ENCODE results near the gene UBL5.
"Not testable (repeated sequence)": the region's sequence is repeated elsewhere in the genome, so short reads cannot be mapped to it uniquely, and the experiment has no call there.

The UBL5 gene

DNA sequence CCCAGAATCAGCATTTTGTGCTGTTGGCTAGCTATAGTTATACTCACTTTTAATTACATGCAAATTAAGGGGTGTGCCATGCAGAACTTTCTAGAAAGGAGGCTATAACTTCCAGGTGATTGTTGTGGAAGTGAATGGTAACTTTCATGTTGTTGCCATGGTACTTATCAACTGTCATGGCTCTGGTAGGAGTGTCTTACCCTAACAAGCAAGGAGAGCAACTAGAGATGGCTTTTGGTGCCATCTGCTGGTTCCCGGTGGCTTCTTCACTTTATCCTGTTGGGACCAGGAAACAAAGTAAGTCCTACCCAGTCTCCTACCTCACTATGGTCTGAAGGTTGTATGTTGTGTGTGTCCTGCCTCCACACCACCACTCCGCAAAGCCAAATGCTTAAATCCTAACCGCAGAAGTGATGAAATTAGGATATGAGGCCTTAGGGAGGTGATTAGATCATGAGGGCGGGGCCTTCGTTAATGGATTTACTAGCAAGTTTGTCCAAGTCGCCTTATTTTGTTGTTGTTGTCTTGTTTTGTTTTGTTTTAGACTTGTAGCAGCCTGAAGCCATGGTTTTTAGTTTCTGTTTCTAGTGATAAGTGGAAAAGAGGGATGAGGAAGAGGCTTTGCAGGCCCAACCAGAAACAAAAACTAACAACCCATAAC, 31.5 kb upstream of the UBL5 start:
- peak; percentile 60 for ATAC-seq
- Mint-ChIP-seq H3K4me1 (peaks cover 21% of the 10 kb centered on the region), H3K36me3 (ENCODE audit: low read depth) (no peaks in the 10 kb centered on the region), H3K27ac (no peak overlapping the region), H3K4me3 (no peak overlapping the region), H3K9me3 (no peaks in the 10 kb centered on the region), H3K27me3 (no peaks in the 10 kb centered on the region)
- peak; percentile 79 for DNase-seq

- no peaks in the 10 kb centered on the region for H3K9me3 Mint-ChIP-seq
- peaks cover 17% of the 10 kb centered on the region for H3K4me1 Mint-ChIP-seq
- no peak for ATAC-seq
- no peak overlapping the region for H3K27ac Mint-ChIP-seq
- no peak overlapping the region for H3K4me3 Mint-ChIP-seq
- H3K27me3 Mint-ChIP-seq = no peaks in the 10 kb centered on the region
- DNase-seq = no peak
- no peaks in the 10 kb centered on the region for H3K36me3 Mint-ChIP-seq (ENCODE audit: low read depth)
Observed at GRCh38 chr19:9797871-9798270, 29.8 kb upstream of the UBL5 start.

- no peak overlapping the region for H3K4me3 Mint-ChIP-seq
Observed at GRCh38 chr19:9799162-9799561, 28.6 kb upstream of the UBL5 start.

GRCh38 chr19:9801976-9802375, 25.7 kb upstream of the UBL5 start:
- no peaks in the 10 kb centered on the region for H3K36me3 Mint-ChIP-seq (ENCODE audit: low read depth)
- no peak for ATAC-seq
- no peak for DNase-seq
- H3K4me3 Mint-ChIP-seq = no peak overlapping the region
- H3K27ac Mint-ChIP-seq = no peak overlapping the region
- H3K9me3 Mint-ChIP-seq = no peaks in the 10 kb centered on the region
- H3K27me3 Mint-ChIP-seq = no peaks in the 10 kb centered on the region
- peaks cover 4% of the 10 kb centered on the region for H3K4me1 Mint-ChIP-seq

More at GRCh38 chr19:9799162-9799561, 28.6 kb upstream of the UBL5 start:
- H3K27me3 Mint-ChIP-seq = no peaks in the 10 kb centered on the region
- no peaks in the 10 kb centered on the region for H3K9me3 Mint-ChIP-seq
- DNase-seq (no peak), ATAC-seq (no peak)
- no peak overlapping the region for H3K27ac Mint-ChIP-seq
- no peaks in the 10 kb centered on the region for H3K36me3 Mint-ChIP-seq (ENCODE audit: low read depth)
- peaks cover 11% of the 10 kb centered on the region for H3K4me1 Mint-ChIP-seq

GRCh38 chr19:9806803-9807202, 20.9 kb upstream of the UBL5 start:
- peaks cover 15% of the 10 kb centered on the region for H3K36me3 Mint-ChIP-seq (ENCODE audit: low read depth)
- H3K4me3 Mint-ChIP-seq = no peak overlapping the region
- no peaks in the 10 kb centered on the region for H3K27me3 Mint-ChIP-seq
- peaks cover 20% of the 10 kb centered on the region for H3K4me1 Mint-ChIP-seq
- ATAC-seq (no peak), DNase-seq (no peak)
- H3K27ac Mint-ChIP-seq = no peak overlapping the region
- H3K9me3 Mint-ChIP-seq = no peaks in the 10 kb centered on the region

DNA sequence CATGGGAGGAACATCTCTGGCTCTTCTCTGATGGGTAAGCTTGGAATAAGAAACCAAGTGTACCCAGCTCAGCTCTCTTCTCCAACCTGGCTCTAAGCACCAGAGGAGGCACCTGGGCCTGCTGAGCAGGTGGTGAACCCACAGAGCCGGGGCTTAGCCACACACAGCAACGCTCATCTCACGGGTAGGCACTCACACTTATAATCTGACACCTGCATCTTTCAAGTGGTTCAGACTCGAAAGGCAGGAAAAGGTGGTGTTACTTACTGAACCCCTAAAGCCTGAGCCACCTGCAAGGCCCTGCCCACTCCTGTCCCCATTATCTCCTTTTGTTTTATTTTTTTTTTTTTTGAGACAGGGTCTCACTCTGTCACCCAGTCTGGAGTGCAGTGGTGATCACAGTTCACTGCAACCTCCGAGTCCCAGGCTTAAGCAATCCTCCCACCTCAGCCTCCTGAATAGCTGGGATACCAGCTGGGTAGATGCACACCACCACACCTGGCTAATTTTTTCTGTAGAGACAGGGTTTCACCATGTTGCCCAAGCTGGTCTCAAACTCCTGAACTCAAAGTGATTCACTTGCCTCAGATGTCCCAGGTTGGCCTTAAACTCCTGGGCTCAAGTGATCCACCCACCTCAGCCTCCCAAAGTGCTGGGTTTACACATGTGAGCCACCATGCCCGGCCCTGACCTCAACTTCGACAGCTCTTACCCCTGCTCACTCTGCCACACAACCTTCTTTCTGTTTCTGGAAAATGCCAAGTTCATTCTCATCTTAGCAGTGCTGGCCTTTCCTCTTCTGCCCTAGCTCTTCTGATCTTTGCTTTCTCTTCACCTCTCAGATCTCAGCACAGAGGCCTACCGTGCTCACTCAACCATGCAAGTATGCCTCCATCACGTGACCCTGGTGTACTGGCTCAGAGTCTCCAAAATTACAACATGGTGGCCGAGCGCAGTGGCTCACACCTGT, 18.6 kb upstream of the UBL5 start:
- peak overlapping the region; percentile 75 for H3K27ac Mint-ChIP-seq
- DNase-seq (no peak), ATAC-seq (no peak)
- H3K36me3 Mint-ChIP-seq (ENCODE audit: low read depth) = peaks cover 20% of the 10 kb centered on the region
- H3K27me3 Mint-ChIP-seq = no peaks in the 10 kb centered on the region
- H3K4me1 Mint-ChIP-seq = peaks cover 22% of the 10 kb centered on the region
- no peaks in the 10 kb centered on the region for H3K9me3 Mint-ChIP-seq
- H3K4me3 Mint-ChIP-seq = no peak overlapping the region

- H3K4me3 Mint-ChIP-seq = no peak overlapping the region
- peaks cover 34% of the 10 kb centered on the region for H3K36me3 Mint-ChIP-seq (ENCODE audit: low read depth)
- no peak for DNase-seq
- ATAC-seq = no peak
- H3K9me3 Mint-ChIP-seq = peaks cover under 1% of the 10 kb centered on the region
- H3K4me1 Mint-ChIP-seq = peaks cover 22% of the 10 kb centered on the region
- H3K27me3 Mint-ChIP-seq = no peaks in the 10 kb centered on the region
- H3K27ac Mint-ChIP-seq = no peak overlapping the region
Observed at GRCh38 chr19:9811139-9811538, 16.6 kb upstream of the UBL5 start.

- Mint-ChIP-seq H3K27ac (peak overlapping the region; percentile 88), H3K4me3 (peak overlapping the region; percentile 88), H3K4me1 (peaks cover 30% of the 10 kb centered on the region), H3K9me3 (peaks cover 6% of the 10 kb centered on the region), H3K27me3 (no peaks in the 10 kb centered on the region), H3K36me3 (ENCODE audit: low read depth) (peaks cover 27% of the 10 kb centered on the region)
- DNase-seq (no peak), ATAC-seq (no peak)
Observed at GRCh38 chr19:9818175-9818733, 9.5 kb upstream of the UBL5 start.

- H3K27me3 Mint-ChIP-seq = no peaks in the 10 kb centered on the region
- peak within 1 kb of the TSS; percentile 88 for H3K4me3 Mint-ChIP-seq
- ATAC-seq (peak; percentile 93), DNase-seq (peak; percentile 100)
- peak within 1 kb of the TSS; percentile 88 for H3K27ac Mint-ChIP-seq
- peaks cover 29% of the 10 kb centered on the region for H3K4me1 Mint-ChIP-seq
- peaks cover 6% of the 10 kb centered on the region for H3K9me3 Mint-ChIP-seq
- peaks cover 25% of the 10 kb centered on the region for H3K36me3 Mint-ChIP-seq (ENCODE audit: low read depth)
Observed at GRCh38 chr19:9818734-9819595, 8.8 kb upstream of the UBL5 start, which contains the start of gene FBXL12. FBXL12 (minus strand) TSS chr19:9819079; CDS start chr19:9818813, 266 bp downstream.

DNA sequence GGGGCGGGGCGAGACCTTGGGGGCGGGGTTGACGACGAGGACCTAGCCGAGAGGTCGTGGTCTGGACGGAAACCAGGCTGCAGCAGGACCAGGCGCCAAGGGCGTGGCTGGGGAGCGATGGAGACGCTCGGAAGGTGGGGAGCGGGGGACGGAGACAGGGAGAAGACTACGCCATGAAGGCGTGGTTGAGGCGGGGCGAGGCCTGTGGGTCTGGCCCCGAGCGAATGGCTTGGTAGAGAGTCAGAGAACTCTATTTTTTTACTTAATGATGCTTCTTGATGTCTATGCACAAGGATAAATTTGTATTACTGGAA, 8.2 kb upstream of the UBL5 start:
- DNase-seq (no peak), ATAC-seq (no peak)
- Mint-ChIP-seq H3K4me3 (peak overlapping the region; percentile 88), H3K27ac (peak overlapping the region; percentile 88), H3K9me3 (peaks cover 6% of the 10 kb centered on the region), H3K4me1 (peaks cover 29% of the 10 kb centered on the region), H3K27me3 (no peaks in the 10 kb centered on the region), H3K36me3 (ENCODE audit: low read depth) (peaks cover 24% of the 10 kb centered on the region)

- H3K4me1 Mint-ChIP-seq = peaks cover 29% of the 10 kb centered on the region
- DNase-seq, H3K27me3 Mint-ChIP-seq, H3K9me3 Mint-ChIP-seq, H3K27ac Mint-ChIP-seq, ATAC-seq: not testable (repeated sequence)
- peaks cover 20% of the 10 kb centered on the region for H3K36me3 Mint-ChIP-seq (ENCODE audit: low read depth)
- peak overlapping the region; percentile 88 for H3K4me3 Mint-ChIP-seq
Observed at GRCh38 chr19:9820034-9820433, 7.7 kb upstream of the UBL5 start.

- H3K27ac Mint-ChIP-seq = no peak overlapping the region
- no peak for DNase-seq
- no peak for ATAC-seq
- no peaks in the 10 kb centered on the region for H3K9me3 Mint-ChIP-seq
- no peak overlapping the region for H3K4me3 Mint-ChIP-seq
- H3K27me3 Mint-ChIP-seq = no peaks in the 10 kb centered on the region
- peaks cover 14% of the 10 kb centered on the region for H3K36me3 Mint-ChIP-seq (ENCODE audit: low read depth)
- peaks cover 29% of the 10 kb centered on the region for H3K4me1 Mint-ChIP-seq
Observed at GRCh38 chr19:9823816-9824215, 3.9 kb upstream of the UBL5 start.

GRCh38 chr19:9828551-9829063, 889 bp downstream of the UBL5 start:
- ATAC-seq (no peak), DNase-seq (no peak)
- H3K4me3 Mint-ChIP-seq = peak overlapping the region; percentile 98
- no peaks in the 10 kb centered on the region for H3K9me3 Mint-ChIP-seq
- no peaks in the 10 kb centered on the region for H3K27me3 Mint-ChIP-seq
- peaks cover 26% of the 10 kb centered on the region for H3K36me3 Mint-ChIP-seq (ENCODE audit: low read depth)
- peak overlapping the region; percentile 94 for H3K27ac Mint-ChIP-seq
- H3K4me1 Mint-ChIP-seq = peaks cover 26% of the 10 kb centered on the region

GRCh38 chr19:9834307-9834725, 6.6 kb downstream of the UBL5 start:
- no peak for ATAC-seq
- Mint-ChIP-seq H3K27ac (peak overlapping the region; percentile 78), H3K4me3 (peak overlapping the region; percentile 84), H3K27me3 (no peaks in the 10 kb centered on the region), H3K9me3 (no peaks in the 10 kb centered on the region), H3K4me1 (peaks cover 24% of the 10 kb centered on the region), H3K36me3 (ENCODE audit: low read depth) (peaks cover 23% of the 10 kb centered on the region)
- DNase-seq = no peak

Data from activated naive CD8-positive, alpha-beta T cell treated with anti-CD3 and anti-CD28 coated beads, Interleukin-2, amount 50 U/mL, for 24 hours (primary cell).